Keratinocyte (primary cell): ENCODE results near the gene NODAL.

Experiments
- CTCF ChIP-seq, 3 experiments: IDR thresholded peaks in 1 of 3; conservative IDR thresholded peaks in 1 of 3; optimal IDR thresholded peaks in 1 of 3; 2 replicates in 2 of 3; 3 replicates in 1 of 3; pipeline versions ENCODE3 to v1.5.1; 2011; ENCODE audit warnings: low read length in 3 of 3, mild to moderate bottlenecking in 3 of 3, moderate library complexity in 2 of 3, control low read depth in 1 of 3, inconsistent platforms in 1 of 3; ENCODE audit not compliant: insufficient read depth in 2 of 3; ENCODE audit errors: extremely low read depth in 1 of 3
- EZH2 ChIP-seq: IDR thresholded peaks from one replicate; pipeline ENCODE4 v1.6.1; 2012; ENCODE audit warnings: inconsistent platforms, mild to moderate bottlenecking, low read length, moderate library complexity

GRCh38 chr10:70442332-70442988, 979 bp upstream of the NODAL start:
- TF ChIP-seq EZH2 (no peak), CTCF (optimal IDR thresholded peaks at IDR 0.05 in 1 of 3, IDR thresholded peaks at IDR 0.05 in 1 of 3, conservative IDR thresholded peaks at IDR 0.05 in 1 of 3; ENCODE audit: extremely low read depth in 1 of 3, insufficient read depth in 2 of 3, low read length in 3 of 3) (no peak)
